ENCODE results near the gene GTPBP3. TPM values are rescaled to one million over a fixed set of nuclear protein-coding genes. Genes with fewer than 3 reads are reported as not detected.

Gene GTPBP3
- total RNA-seq, 6 experiments from 2014 or later, result 9.2 to 14.7 (median 13.0) TPM

DNA sequence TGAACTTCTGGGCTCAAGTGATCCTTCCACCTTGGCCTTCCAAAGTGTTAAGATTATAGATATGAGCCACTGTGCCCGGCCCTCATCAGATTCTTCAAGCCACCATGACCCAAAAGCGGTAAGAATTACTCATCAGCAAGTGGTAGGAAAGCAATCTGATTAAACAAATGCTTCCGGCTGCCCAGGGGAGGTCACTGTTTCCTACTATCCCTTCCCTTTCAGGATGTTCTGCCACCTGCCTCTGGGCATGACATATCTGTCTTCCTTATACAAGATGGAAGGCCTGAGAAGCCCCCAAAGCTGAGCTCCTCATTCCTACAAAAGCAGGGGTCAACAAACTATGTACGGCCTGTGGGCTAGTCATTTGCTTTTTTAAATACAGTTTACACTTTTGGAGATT is 41.1 kb upstream of the GTPBP3 start:
- TF ChIP-seq, protein P1, sequence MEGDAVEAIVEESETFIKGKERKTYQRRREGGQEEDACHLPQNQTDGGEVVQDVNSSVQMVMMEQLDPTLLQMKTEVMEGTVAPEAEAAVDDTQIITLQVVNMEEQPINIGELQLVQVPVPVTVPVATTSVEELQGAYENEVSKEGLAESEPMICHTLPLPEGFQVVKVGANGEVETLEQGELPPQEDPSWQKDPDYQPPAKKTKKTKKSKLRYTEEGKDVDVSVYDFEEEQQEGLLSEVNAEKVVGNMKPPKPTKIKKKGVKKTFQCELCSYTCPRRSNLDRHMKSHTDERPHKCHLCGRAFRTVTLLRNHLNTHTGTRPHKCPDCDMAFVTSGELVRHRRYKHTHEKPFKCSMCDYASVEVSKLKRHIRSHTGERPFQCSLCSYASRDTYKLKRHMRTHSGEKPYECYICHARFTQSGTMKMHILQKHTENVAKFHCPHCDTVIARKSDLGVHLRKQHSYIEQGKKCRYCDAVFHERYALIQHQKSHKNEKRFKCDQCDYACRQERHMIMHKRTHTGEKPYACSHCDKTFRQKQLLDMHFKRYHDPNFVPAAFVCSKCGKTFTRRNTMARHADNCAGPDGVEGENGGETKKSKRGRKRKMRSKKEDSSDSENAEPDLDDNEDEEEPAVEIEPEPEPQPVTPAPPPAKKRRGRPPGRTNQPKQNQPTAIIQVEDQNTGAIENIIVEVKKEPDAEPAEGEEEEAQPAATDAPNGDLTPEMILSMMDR (IDR thresholded peaks at IDR 0.05), result peak; percentile 45
- Mint-ChIP-seq H3K27ac (peak overlapping the region; percentile 16; the same call in 1 of the 2 replicates), H3K36me3 (ENCODE audit: low read depth) (peaks cover 5% of the 10 kb centered on the region; the same call in 1 of the 2 replicates), H3K4me1 (ENCODE audit: low read depth) (peaks cover 15% of the 10 kb centered on the region), H3K27me3 (ENCODE audit: insufficient read depth) (no peaks in the 10 kb centered on the region), H3K4me3 (no peak overlapping the region), H3K9me3 (no peaks in the 10 kb centered on the region)
- DNase-seq, result peak; percentile 59

DNA sequence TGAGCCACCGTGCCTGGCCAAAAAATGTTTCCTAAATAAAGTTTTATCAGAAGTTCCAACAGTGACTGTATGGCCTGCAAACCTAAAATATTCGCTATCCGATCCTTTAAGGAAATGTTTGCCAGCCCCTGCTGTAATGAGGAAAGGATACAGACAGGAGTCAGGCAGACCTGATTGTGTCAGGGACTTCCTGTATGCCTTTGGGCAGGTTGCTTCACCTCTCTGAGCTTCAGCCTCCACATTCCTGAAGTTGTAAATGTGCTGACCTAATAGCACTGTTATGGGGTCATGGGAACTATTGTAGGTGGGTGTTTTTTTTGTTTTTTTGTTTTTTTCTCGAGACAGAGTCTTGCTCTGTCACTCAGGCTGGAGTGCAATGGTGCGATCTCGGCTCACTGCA is 40.4 kb upstream of the GTPBP3 start:
- Mint-ChIP-seq H3K27ac (no peak overlapping the region), H3K9me3 (no peaks in the 10 kb centered on the region), H3K4me3 (no peak overlapping the region), H3K4me1 (ENCODE audit: low read depth) (peaks cover 16% of the 10 kb centered on the region), H3K27me3 (ENCODE audit: insufficient read depth) (no peaks in the 10 kb centered on the region; the same call in 1 of the 2 replicates), H3K36me3 (ENCODE audit: low read depth) (peaks cover 11% of the 10 kb centered on the region; the same call in 1 of the 2 replicates)
- TF ChIP-seq, protein P1 (IDR thresholded peaks at IDR 0.05), result no peak
- no peak for DNase-seq

DNA sequence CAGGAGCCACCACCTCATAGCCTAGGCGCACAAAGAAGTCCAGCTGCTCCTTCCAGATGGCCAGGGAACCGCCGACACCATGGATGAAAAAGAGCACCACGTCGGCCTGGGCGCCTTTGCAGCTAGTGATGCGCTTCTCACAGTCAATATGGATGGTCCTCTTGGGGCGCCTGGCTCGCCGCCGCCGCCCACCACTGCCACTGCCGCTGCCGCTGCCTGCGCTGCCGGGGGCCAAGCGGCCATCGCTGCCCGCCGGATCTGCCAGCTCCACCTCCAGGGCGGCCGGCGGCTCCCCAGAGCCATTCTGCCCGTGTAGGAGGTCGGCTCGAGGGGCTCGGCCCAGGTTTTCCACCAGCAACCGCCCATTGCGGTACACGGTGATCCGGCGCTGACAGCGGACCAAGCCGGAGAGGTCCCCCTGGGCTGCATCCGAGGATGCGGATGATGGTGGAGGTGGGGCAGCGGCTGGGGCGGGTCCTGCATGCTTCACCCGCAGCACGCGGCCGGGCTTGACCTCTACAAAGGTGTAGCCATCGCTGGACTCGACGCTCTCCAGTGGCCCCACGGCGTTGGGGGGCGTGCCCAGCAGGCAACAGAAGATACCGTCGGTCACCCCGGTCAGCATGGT is 36.2 kb upstream of the GTPBP3 start:
- H3K9me3 Mint-ChIP-seq, result no peaks in the 10 kb centered on the region
- no peak for DNase-seq
- H3K36me3 Mint-ChIP-seq (ENCODE audit: low read depth), result peaks cover 13% of the 10 kb centered on the region; the same call in 1 of the 2 replicates
- peaks cover 35% of the 10 kb centered on the region for H3K4me1 Mint-ChIP-seq (ENCODE audit: low read depth)
- no peaks in the 10 kb centered on the region; the same call in 1 of the 2 replicates for H3K27me3 Mint-ChIP-seq (ENCODE audit: insufficient read depth)
- no peak overlapping the region for H3K27ac Mint-ChIP-seq
- TF ChIP-seq, protein P1 (IDR thresholded peaks at IDR 0.05), result no peak
- H3K4me3 Mint-ChIP-seq, result no peak overlapping the region

DNA sequence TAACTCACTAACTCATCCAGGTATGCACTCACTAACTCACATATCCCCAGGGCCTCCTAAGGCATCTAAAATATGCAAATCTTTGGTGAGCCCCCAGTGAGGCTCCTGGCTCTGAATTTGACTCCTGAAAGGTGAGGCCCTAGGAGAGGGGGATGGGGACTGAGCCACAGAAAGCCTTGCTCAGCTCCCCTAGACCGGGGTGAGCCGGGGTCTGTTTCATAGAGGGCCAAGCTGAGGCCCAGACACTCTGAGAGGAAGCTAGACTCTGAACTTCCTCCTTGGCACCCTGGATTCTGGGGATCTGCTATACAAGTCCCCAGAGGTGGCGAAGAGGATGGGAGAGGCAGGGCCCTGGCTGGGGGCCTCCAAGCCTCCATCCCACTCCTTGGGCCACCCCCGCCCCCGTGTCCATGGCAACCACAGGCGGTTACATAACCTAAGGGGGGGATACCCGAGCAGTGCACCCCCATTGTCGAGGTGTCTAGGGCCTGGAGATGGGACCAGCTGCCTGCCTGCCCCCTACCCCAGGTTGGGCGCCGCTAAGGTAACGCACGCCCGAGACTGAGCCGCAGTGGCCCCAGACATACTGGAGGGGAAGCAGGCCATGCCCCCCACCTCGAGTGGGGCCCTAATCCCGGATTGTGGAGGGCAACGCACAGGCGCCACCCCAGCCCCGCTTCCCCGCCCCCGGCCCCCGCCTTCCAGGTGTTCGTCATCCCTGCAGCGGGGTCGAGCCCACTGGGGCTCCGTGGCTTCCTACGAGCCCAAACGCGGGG is 34.8 kb upstream of the GTPBP3 start:
- Mint-ChIP-seq H3K27ac (no peak overlapping the region), H3K4me1 (ENCODE audit: low read depth) (peaks cover 35% of the 10 kb centered on the region), H3K4me3 (peak overlapping the region; percentile 73), H3K36me3 (ENCODE audit: low read depth) (peaks cover 13% of the 10 kb centered on the region; the same call in 1 of the 2 replicates), H3K9me3 (no peaks in the 10 kb centered on the region), H3K27me3 (ENCODE audit: insufficient read depth) (no peaks in the 10 kb centered on the region; the same call in none of the 2 replicates)
- no peak for DNase-seq
- TF ChIP-seq, protein P1 (IDR thresholded peaks at IDR 0.05), result no peak

DNA sequence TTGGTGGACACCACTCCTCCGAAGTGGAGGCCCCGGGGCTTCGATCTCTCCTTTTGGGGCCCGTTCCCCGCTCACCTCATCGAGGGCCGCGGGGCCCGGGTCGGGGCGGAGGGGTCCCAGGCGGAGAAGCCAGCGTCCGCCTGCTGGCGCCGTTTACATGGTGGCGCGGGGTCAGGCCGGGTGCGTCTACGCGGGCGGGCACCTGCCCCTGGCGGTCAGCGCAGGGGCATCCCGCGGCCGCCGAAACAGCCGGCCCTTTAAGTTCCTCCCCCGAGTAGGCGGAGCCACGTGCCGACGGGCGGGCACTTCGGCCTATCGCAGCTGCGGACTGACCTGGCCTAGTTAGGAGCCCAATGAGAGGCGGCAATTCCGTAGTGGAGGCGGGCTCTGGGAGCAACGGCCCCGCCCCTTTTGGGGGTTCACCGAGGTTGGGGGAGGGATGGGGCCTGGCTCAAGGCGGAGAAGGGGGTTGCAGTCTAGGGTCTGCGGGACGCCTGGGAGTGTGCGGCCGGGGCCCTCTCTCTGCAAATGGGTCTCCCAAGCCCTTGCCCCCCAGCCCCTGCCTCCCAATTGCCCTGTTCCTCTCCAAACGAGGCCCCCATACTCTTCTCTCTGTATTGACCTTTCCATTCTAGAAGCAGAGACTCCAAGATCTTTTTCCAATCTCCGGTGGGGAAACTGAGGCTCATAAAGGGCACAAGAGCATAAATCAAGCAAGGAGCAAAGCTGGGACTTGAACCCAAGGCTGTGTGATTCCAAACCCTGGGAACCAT is 34.0 kb upstream of the GTPBP3 start, which contains the start of gene ABHD8:
Gene ABHD8 (minus strand): TSS at position 259 of the 773 bp plus-strand sequence. CDS start 1,809 bp downstream, outside the sequence.
- DNase-seq, result peak; percentile 94
- H3K27me3 Mint-ChIP-seq (ENCODE audit: insufficient read depth), result no peaks in the 10 kb centered on the region; the same call in none of the 2 replicates
- H3K27ac Mint-ChIP-seq, result peak within 1 kb of the TSS; percentile 31; the same call in 1 of the 2 replicates
- peaks cover 9% of the 10 kb centered on the region; the same call in 1 of the 2 replicates for H3K36me3 Mint-ChIP-seq (ENCODE audit: low read depth)
- peaks cover 41% of the 10 kb centered on the region for H3K4me1 Mint-ChIP-seq (ENCODE audit: low read depth)
- TF ChIP-seq, protein P1 (IDR thresholded peaks at IDR 0.05), result peak; percentile 82
- no peaks in the 10 kb centered on the region for H3K9me3 Mint-ChIP-seq
- peak within 1 kb of the TSS; percentile 73 for H3K4me3 Mint-ChIP-seq

All from HFFc6 (cell line).